GM12878 (cell line): ENCODE measurements around the gene PDPK1. TPM values are rescaled to one million over a fixed set of nuclear protein-coding genes. Genes with fewer than 3 reads are reported as not detected.
A peak's percentile ranks its signal among the peaks of the same experiment; 100 is the strongest.

ENCODE experiments used
- CHD2 ChIP-seq: IDR thresholded peaks from 2 replicates; pipeline ENCODE4 v1.6.1; 2011; ENCODE audit warnings: low read depth, low read length, improper control_type of control experiment, borderline replicate concordance
- DPF2 ChIP-seq: fragments of 450-650 bp; IDR thresholded peaks from 2 replicates; pipeline ENCODE4 v1.6.1; 2017; ENCODE audit warnings: mild to moderate bottlenecking
- FOXM1 ChIP-seq: IDR thresholded peaks from 2 replicates; pipeline ENCODE4 v1.6.1; 2012; ENCODE audit warnings: low read depth, mild to moderate bottlenecking, inconsistent platforms, low read length, moderate library complexity
- HDAC6 ChIP-seq: fragments of 200-600 bp; sonication (generic); IDR thresholded peaks from one replicate; pipeline ENCODE4 v1.8.0; 2017; ENCODE audit warnings: antibody characterized with exemption; ENCODE audit not compliant: unreplicated experiment
- HDGF ChIP-seq: fragments of 450-650 bp; IDR thresholded peaks from 2 replicates; pipeline ENCODE4 v1.6.1; 2016; ENCODE audit warnings: antibody characterized with exemption
- KLF5 ChIP-seq: fragments of 450-650 bp; IDR thresholded peaks from 2 replicates; pipeline ENCODE4 v1.6.1; 2014; ENCODE audit warnings: mild to moderate bottlenecking; ENCODE audit not compliant: partially characterized antibody
- MTA2 ChIP-seq: fragments of 450-650 bp; IDR thresholded peaks from 2 replicates; pipeline ENCODE4 v1.6.1; 2016; ENCODE audit warnings: low read depth, mild to moderate bottlenecking, moderate library complexity
- MTA3 ChIP-seq: IDR thresholded peaks from 2 replicates; pipeline ENCODE4 v1.6.1; 2012; ENCODE audit warnings: low read length, inconsistent platforms, borderline replicate concordance
- NFYB ChIP-seq: IDR thresholded peaks from 2 replicates; pipeline ENCODE4 v1.6.1; 2011; ENCODE audit warnings: low read depth, mild to moderate bottlenecking, low read length, improper control_type of control experiment, moderate library complexity; ENCODE audit not compliant: insufficient read depth
- RAD51 ChIP-seq: fragments of 450-650 bp; IDR thresholded peaks from 2 replicates; pipeline ENCODE4 v1.6.1; 2016; ENCODE audit warnings: moderate library complexity, mild to moderate bottlenecking, inconsistent platforms
- RUNX3 ChIP-seq: IDR thresholded peaks from 2 replicates; pipeline ENCODE4 v1.6.1; 2012; ENCODE audit warnings: low read length, inconsistent platforms
- SMAD1 ChIP-seq: fragments of 450-650 bp; IDR thresholded peaks from 2 replicates; pipeline ENCODE4 v1.6.1; 2018; ENCODE audit warnings: mild to moderate bottlenecking, low read depth; ENCODE audit not compliant: partially characterized antibody
- SMAD5 ChIP-seq: IDR thresholded peaks from 2 replicates; pipeline ENCODE4 v1.6.1; 2016; ENCODE audit warnings: antibody characterized with exemption, low read depth
- SP1 ChIP-seq: IDR thresholded peaks from one replicate; pipeline ENCODE4 v1.6.1; 2011; ENCODE audit warnings: low read depth, low read length
- WRNIP1 ChIP-seq: IDR thresholded peaks from 2 replicates; pipeline ENCODE4 v1.6.1; 2011; ENCODE audit warnings: low read depth, low read length, improper control_type of control experiment, borderline replicate concordance
- ZNF24 ChIP-seq: fragments of 450-650 bp; IDR thresholded peaks from 2 replicates; pipeline ENCODE4 v1.6.1; 2017; ENCODE audit warnings: antibody characterized with exemption, mild to moderate bottlenecking
- ZZZ3 ChIP-seq: IDR thresholded peaks from 2 replicates; pipeline ENCODE4 v1.6.1; 2011; ENCODE audit warnings: low read depth; ENCODE audit not compliant: control insufficient read depth, insufficient read length
- polyA plus RNA-seq, 11 experiments: library from polyadenylated mRNA; depleted of rRNA in 4 of 11; unstranded in 6 of 11; stranded (reverse) in 5 of 11; fragments of >200 nt; fragmentation: Nextera tagmentation in 4 of 11; fragmentation: Illumina TruSeq in 1 of 11; extraction: Ambion mirVana in 4 of 11; extraction: Trizol in 1 of 11; gene quantifications; 1 replicate in 1 of 11; 2 replicates in 10 of 11; pipeline versions ENCODE4 v1.2.1 to v1.2.3, GENCODE V29; 2011 to 2016; ENCODE audit warnings: inconsistent platforms in 2 of 11, missing spikeins in 2 of 11, low read depth in 1 of 11
- total RNA-seq, 4 experiments: library from RNA; depleted of rRNA in 3 of 4; stranded (reverse); fragments of >200 nt in 3 of 4; fragmentation: Illumina TruSeq in 1 of 4; extraction: Trizol in 1 of 4; gene quantifications; 2 replicates each; pipeline versions ENCODE4 v1.2.1 to v1.2.3, GENCODE V29; 2013 to 2021
- TF ChIP-seq, protein P1 (sequence below): fragments of 450-650 bp; IDR thresholded peaks from 2 replicates; pipeline ENCODE4 v1.6.1; 2018; ENCODE audit warnings: borderline replicate concordance, mild to moderate bottlenecking; ENCODE audit not compliant: partially characterized antibody
- TF ChIP-seq, protein P2 (sequence below): IDR thresholded peaks from 2 replicates; pipeline ENCODE4 v1.6.1; 2011; ENCODE audit warnings: borderline replicate concordance, low read depth, mild to moderate bottlenecking, moderate library complexity, low read length; ENCODE audit not compliant: insufficient read depth, poor library complexity, severe bottlenecking
- TF ChIP-seq, protein P3 (sequence below): fragments of 450-650 bp; IDR thresholded peaks from 2 replicates; pipeline ENCODE4 v1.6.1; 2017; ENCODE audit warnings: borderline replicate concordance
- TF ChIP-seq, protein P4 (sequence below): IDR thresholded peaks from 2 replicates; pipeline ENCODE4 v1.6.1; 2011; ENCODE audit warnings: mild to moderate bottlenecking, low read depth, low read length, moderate library complexity; ENCODE audit not compliant: insufficient replicate concordance
- TF ChIP-seq, protein P5 (sequence below): fragments of 450-650 bp; IDR thresholded peaks from 2 replicates; pipeline ENCODE4 v1.6.1; 2018; ENCODE audit warnings: mild to moderate bottlenecking, low read depth, moderate library complexity; ENCODE audit not compliant: partially characterized antibody

The PDPK1 gene
- total and polyA plus RNA-seq, 10 of the 15 experiments (the other 5 are each of a cell fraction or from before 2014, with no cell fraction given) = 3.9 to 41.3 (median 25.5) TPM

DNA sequence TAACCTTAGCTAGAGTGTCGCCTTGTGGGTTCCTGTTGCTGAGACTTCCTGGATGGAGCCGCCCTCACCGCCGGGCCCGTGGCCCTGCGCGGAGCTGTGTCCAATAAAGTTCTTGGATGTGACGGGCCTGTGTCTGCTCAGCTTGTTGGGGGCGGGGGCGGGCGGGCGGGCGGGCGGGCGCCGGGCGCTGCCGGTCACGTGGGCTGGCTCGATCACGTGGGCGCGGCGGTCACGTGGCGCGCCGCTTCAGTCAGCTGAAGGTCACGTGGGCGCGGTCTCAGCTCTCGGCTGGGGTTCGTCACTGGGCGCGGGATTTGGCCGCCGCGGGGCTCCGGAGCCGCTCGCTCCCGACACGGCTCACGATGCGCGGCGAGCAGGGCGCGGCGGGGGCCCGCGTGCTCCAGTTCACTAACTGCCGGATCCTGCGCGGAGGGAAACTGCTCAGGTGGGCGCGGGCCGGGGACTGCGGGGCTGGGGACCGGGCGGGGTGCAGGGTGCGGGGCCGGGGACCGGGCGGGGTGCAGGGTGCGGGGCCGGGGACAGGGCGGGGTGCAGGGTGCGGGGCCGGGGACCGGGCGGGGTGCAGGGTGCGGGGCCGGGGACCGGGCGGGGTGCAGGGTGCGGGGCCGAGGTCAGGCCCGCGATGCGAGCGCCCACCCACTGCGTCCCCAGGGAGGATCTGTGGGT lies 17.6 kb upstream of the PDPK1 start, which contains the start of gene AMDHD2 (continued):
- TF ChIP-seq RAD51 = peak; percentile 98
- TF ChIP-seq FOXM1 = no peak
- no peak for TF ChIP-seq SMAD5
- no peak for TF ChIP-seq HDAC6
- no peak for TF ChIP-seq ZNF24
- TF ChIP-seq HDGF = no peak
- TF ChIP-seq SP1 = peak; percentile 27
- TF ChIP-seq, protein P1, sequence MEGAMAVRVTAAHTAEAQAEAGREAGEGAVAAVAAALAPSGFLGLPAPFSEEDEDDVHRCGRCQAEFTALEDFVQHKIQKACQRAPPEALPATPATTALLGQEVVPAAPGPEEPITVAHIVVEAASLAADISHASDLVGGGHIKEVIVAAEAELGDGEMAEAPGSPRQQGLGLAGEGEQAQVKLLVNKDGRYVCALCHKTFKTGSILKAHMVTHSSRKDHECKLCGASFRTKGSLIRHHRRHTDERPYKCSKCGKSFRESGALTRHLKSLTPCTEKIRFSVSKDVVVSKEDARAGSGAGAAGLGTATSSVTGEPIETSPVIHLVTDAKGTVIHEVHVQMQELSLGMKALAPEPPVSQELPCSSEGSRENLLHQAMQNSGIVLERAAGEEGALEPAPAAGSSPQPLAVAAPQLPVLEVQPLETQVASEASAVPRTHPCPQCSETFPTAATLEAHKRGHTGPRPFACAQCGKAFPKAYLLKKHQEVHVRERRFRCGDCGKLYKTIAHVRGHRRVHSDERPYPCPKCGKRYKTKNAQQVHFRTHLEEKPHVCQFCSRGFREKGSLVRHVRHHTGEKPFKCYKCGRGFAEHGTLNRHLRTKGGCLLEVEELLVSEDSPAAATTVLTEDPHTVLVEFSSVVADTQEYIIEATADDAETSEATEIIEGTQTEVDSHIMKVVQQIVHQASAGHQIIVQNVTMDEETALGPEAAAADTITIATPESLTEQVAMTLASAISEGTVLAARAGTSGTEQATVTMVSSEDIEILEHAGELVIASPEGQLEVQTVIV = no peak
- TF ChIP-seq SMAD1 = no peak
- no peak for TF ChIP-seq DPF2
- TF ChIP-seq RUNX3 = peak; percentile 48
- TF ChIP-seq, protein P2, sequence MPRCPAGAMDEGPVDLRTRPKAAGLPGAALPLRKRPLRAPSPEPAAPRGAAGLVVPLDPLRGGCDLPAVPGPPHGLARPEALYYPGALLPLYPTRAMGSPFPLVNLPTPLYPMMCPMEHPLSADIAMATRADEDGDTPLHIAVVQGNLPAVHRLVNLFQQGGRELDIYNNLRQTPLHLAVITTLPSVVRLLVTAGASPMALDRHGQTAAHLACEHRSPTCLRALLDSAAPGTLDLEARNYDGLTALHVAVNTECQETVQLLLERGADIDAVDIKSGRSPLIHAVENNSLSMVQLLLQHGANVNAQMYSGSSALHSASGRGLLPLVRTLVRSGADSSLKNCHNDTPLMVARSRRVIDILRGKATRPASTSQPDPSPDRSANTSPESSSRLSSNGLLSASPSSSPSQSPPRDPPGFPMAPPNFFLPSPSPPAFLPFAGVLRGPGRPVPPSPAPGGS = peak; percentile 98
- TF ChIP-seq KLF5 = no peak
- TF ChIP-seq, protein P3, sequence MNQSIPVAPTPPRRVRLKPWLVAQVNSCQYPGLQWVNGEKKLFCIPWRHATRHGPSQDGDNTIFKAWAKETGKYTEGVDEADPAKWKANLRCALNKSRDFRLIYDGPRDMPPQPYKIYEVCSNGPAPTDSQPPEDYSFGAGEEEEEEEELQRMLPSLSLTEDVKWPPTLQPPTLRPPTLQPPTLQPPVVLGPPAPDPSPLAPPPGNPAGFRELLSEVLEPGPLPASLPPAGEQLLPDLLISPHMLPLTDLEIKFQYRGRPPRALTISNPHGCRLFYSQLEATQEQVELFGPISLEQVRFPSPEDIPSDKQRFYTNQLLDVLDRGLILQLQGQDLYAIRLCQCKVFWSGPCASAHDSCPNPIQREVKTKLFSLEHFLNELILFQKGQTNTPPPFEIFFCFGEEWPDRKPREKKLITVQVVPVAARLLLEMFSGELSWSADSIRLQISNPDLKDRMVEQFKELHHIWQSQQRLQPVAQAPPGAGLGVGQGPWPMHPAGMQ = no peak
- TF ChIP-seq, protein P4, sequence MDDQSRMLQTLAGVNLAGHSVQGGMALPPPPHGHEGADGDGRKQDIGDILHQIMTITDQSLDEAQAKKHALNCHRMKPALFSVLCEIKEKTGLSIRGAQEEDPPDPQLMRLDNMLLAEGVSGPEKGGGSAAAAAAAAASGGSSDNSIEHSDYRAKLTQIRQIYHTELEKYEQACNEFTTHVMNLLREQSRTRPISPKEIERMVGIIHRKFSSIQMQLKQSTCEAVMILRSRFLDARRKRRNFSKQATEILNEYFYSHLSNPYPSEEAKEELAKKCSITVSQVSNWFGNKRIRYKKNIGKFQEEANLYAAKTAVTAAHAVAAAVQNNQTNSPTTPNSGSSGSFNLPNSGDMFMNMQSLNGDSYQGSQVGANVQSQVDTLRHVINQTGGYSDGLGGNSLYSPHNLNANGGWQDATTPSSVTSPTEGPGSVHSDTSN = peak; percentile 73
- TF ChIP-seq CHD2 = peak; percentile 90
- no peak for TF ChIP-seq NFYB
- TF ChIP-seq MTA2 = no peak
- TF ChIP-seq, protein P5, sequence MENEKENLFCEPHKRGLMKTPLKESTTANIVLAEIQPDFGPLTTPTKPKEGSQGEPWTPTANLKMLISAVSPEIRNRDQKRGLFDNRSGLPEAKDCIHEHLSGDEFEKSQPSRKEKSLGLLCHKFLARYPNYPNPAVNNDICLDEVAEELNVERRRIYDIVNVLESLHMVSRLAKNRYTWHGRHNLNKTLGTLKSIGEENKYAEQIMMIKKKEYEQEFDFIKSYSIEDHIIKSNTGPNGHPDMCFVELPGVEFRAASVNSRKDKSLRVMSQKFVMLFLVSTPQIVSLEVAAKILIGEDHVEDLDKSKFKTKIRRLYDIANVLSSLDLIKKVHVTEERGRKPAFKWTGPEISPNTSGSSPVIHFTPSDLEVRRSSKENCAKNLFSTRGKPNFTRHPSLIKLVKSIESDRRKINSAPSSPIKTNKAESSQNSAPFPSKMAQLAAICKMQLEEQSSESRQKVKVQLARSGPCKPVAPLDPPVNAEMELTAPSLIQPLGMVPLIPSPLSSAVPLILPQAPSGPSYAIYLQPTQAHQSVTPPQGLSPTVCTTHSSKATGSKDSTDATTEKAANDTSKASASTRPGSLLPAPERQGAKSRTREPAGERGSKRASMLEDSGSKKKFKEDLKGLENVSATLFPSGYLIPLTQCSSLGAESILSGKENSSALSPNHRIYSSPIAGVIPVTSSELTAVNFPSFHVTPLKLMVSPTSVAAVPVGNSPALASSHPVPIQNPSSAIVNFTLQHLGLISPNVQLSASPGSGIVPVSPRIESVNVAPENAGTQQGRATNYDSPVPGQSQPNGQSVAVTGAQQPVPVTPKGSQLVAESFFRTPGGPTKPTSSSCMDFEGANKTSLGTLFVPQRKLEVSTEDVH = no peak
- TF ChIP-seq ZZZ3 = no peak
- no peak for TF ChIP-seq WRNIP1
- TF ChIP-seq MTA3 = no peak; the same call in 1 of the 2 replicates
